NOMO-1 (cell line): ENCODE results near the gene C2CD3.
A peak's percentile ranks its signal among the peaks of the same experiment; 100 is the strongest.
"Not testable (repeated sequence)": the region's sequence is repeated elsewhere in the genome, so short reads cannot be mapped to it uniquely, and the experiment has no call there.

Experiments
- DNase-seq, 2 experiments: peaks; one replicate each; lab custom pipeline; 2025; ENCODE audit not compliant: unreplicated experiment in 2 of 2; lab: John Stamatoyannopoulos, UW

Gene C2CD3

DNA sequence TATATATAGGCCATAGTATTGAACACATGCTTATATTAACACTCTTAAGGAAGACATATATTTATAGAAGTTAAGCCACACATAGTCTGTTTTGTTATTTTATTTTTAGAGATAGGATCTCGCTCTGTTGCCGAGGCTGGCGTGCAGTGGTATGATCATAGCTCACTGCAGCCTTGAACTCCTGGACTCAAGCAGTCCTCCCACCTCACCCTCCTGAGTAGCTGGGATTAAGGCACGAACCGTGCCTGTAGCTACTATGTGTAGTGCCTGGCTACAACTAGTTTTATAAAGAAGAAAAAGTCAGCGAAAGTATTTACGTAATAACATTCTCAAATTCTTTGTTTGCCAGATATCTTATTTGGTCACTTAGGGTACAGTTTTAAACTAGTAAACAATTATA lies 182.6 kb downstream of the C2CD3 start:
- no peak for DNase-seq

DNA sequence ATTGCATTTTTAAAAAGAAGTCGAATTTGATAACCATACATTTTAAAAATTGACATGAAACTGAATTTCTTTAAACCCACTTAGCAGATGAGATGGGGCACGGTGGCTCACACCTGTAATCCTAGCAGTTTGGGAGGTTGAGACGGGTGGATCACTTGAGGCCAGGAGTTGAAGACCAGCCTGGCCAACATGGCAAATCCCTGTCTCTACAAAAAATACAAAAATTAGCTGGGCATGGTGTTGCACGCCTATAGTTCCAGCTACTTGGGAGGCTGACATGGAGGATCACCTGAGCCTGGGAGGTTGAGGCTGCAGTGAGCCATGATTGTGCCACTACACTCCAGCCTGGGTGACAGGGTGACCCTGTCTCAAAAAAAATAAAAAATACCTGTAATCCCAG lies 185.1 kb downstream of the C2CD3 start:
- not testable (repeated sequence) for DNase-seq

DNA sequence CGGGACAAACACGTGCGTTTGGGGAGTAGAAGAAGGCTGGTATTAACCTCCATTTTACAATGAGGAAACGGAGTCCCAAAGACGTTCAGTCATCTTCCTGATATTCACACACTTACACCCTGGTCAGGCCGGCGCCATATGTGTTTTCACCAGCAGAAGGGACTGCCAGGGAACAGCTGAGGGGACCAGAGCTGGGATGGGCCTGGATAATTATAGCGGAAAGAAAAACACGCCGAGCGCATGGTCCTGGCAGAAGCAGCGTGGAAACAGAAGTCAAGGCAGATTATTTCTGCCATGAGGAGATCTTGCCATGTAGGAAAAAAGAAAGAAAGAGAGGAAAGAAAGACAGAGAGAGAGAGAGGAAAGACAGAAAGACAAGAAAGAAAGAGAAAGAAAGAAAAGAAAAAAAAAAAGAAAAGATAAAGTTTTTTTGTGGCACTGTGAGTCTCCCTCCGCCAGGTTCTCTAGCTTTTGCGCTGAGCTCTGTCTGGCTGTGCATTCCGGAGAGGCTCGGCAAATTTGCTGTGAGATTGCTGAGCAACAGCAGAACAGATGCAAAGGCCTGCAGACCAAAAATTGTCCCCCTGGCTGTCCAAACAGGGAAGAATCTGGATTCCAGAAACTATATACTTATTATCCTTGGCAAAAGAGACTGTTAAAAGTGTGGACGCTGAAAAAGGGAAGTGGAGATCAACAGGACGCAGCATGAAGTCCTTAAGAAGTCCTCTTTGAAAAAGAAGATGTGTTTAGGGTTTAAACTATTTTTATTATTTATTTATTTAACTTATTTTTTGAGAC lies 186.9 kb downstream of the C2CD3 start:
- peak; percentile 19 to 68 for DNase-seq

GRCh38 chr11:73982990-73983740 lies 187.6 kb downstream of the C2CD3 start:
- DNase-seq, result peak; percentile 98 to 100

GRCh38 chr11:73982595-73982989 lies 188.2 kb downstream of the C2CD3 start, which contains the start of gene UCP2:
Gene UCP2, minus strand, starts transcription at chr11:73982843. Its CDS starts 4,465 bp downstream, at chr11:73978378.
- DNase-seq, result peak; percentile 81 to 88

GRCh38 chr11:73981051-73981805 lies 189.6 kb downstream of the C2CD3 start:
- no peak for DNase-seq

GRCh38 chr11:73980001-73980961 lies 190.5 kb downstream of the C2CD3 start:
- peak; percentile 72 to 93 for DNase-seq

DNA sequence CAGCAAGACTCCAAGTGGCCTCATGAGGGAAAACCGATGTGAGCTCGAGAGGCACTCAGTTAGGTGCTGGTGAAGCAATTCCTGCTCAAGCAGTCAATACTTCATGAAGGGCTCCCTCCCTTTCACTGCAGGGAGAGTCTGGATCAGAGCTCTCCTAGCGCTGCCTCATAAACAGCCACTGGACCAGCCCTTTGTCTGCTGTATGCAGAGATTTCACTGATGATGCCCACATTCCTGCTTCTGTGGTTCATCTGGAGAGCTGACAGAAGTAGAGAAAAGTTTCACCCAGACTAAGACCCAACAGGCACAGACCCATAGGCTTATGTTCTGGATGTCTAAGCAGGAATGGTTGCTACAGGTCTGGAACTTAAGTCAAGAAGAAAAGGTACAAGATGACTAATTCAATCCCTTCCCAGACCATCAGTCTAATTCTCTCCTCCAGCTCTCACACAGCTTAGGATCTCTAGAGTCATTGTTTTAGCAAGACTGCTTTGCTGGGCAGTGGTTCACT lies 192.2 kb downstream of the C2CD3 start:
- DNase-seq, result no peak

DNA sequence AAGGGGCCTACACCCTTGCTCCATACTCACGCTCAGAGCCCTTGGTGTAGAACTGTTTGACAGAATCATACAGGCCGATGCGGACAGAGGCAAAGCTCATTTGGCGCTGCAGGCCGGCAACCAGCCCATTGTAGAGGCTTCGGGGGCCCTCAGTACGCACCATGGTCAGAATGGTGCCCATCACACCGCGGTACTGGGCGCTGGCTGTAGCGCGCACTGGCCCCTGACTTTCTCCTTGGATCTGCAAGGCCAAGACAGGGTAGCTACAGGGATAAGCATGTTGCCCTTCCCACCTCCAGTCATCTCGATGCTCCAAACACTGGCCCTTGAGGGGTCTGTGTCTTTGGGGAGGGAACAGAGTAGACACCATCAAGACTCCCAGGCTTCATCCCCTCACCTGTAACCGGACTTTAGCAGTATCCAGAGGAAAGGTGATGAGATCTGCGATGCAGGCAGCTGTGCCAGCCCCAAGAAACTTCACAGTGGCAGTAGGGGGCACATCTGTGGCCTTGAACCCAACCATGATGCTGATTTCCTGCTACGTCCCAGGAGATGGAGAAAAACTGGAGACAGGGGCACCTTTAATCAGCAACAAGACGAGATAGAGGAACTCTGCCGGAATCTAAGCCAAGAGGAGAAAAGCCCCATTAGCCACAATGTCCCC lies 192.8 kb downstream of the C2CD3 start:
- no peak for DNase-seq

GRCh38 chr11:73976451-73977151 lies 194.2 kb downstream of the C2CD3 start:
- DNase-seq, result no peak

DNA sequence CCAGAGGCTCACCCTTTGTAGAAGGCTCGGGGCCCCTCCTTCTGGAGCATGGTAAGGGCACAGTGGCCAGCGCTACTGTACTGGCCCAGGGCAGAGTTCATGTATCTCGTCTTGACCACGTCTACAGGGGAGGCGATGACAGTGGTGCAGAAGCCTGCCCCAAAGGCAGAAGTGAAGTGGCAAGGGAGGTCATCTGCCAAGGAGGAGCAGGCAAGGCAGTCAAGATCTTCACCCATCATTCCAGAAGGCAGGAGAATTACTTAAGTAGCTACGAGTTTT lies 195.4 kb downstream of the C2CD3 start:
- DNase-seq, result no peak

DNA sequence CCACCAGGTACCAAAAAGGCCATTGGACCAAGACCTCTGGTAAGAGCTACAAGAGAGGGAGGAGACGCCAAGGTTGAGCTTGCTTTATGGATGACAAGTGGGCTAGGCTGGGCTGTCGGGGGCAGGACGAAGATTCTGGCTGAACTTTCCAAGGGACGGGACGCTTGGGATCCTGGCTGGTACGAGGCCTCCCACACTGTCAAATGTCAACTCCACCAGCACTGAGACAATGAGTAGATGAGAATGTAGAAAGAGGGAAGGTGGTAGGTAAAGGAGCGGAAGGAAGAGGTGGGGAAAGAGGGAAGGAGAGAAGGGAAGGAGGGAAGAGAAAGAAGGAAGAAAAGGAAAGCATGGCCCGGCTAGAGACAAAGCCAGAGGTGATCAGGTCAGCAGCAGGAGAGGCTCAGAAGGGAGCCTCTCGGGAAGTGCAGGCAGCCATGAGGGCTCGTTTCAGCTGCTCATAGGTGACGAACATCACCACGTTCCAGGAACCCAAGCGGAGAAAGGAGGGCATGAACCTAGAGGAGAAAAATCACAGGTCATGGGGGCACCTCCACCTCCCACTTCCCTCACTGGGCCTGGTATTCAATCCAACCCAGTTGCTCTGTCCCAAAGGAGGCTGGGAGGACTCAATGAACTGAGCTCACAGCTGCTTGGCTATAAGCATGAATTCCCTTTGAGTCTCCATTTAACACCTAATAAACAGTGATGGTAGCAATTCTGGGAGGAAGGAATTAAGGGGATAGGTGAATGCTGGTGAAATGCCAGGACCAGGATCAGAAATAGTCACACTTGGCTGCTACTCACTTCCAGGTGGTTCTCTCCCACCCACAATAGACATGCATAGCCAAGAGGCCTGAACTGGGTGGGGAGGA lies 196.0 kb downstream of the C2CD3 start:
- no peak for DNase-seq

- DNase-seq, result no peak
These were observed 198.0 kb downstream of the C2CD3 start for GRCh38 chr11:73972620-73973449.

DNA sequence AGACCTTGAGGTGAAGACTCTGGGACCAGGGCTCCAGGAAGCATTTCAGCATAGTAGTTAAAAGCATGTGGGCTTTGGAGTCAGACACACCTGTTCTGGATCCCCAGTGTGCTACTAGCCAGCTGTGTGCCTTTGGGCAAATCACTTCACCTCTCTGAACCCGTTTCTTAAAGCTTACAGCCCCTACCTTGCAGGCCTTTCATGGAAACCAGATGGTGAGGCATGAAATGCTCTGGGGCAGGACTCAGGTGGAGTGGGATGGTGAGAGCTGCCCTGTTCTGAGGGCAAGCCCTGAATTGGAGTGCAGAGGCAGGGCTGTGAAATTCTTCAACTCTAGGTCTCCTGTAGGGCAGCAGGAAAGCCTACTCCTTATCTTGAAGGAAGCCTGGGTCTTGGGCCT lies 198.6 kb downstream of the C2CD3 start:
- no peak for DNase-seq

DNA sequence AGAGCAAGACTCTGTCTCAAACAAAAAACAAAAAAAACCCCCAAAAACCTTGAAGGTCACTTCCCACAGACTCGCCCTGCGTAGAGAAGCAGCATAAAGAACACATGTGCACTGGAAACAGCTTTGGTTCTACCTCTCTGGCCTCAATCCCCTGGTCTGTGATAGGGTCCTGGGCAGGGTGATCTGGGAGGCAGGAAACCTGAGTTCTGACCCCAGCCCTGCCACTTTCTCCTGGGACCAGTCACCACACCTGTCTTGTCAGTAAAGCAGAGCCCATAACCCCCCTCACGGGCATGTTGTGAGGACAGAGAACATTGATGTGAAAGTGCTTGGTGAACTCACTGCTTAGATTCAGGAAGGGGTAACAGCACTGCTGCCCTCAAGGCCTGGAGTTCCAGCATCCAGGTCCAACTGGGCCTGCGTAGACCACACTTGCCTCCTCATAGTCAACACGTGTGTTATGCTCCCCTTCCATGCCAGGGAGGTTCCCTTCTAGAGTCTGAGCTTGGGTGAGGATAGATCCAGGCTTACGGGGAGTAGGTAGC lies 199.6 kb downstream of the C2CD3 start:
- DNase-seq, result no peak

DNA sequence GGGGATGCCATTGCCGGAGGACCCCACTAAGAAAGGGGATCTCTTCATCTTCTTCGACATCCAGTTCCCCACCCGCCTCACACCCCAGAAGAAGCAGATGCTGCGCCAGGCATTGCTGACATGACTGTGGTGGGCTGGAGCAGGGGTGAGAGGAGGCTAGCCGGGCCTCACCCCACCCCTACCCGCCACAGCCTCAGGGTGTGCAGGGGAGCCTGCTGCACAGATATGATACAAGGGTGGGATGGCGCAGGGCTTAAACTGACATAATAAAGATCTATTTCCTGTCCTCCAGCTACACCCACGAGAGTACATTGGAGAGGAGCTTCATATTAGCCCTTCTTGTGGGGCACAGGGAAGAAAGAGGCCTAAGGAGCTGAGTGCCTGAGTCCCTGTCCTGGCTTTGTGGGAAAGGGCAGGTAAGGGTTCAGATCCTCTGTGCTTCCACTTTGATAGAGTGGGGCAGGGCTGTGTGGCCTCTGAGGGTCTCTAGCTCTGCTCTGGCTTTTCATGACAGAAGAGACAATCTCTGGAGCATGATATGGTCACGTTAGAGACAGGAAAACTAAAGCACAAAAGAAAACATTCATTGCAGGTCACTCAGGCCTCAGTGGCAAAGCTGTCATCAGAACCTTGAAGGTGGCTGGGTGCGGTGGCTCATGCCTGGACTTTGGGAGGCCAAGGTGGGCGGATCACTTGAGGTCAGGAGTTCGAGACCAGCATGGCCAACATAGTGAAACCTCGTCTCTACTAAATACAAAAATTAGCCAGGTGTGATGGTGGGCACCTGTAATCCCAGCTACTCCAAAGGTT lies 200.6 kb downstream of the C2CD3 start:
- no peak for DNase-seq
